HepG2 (cell line): ENCODE data around the gene DNAJC18. TPM values are rescaled to one million over a fixed set of nuclear protein-coding genes. Genes with fewer than 3 reads are reported as not detected.
A peak's percentile ranks its signal among the peaks of the same experiment; 100 is the strongest.

ENCODE experiments used
- ARID2 ChIP-seq: sonication (generic); formaldehyde crosslinking; IDR thresholded peaks from 2 replicates; pipeline ENCODE4 v1.8.1; 2022; ENCODE audit warnings: mild to moderate bottlenecking, missing genetic modification reagents, borderline replicate concordance
- ARID4A ChIP-seq: sonication (generic); formaldehyde crosslinking; IDR thresholded peaks from 2 replicates; pipeline ENCODE4 v1.5.0; 2020; ENCODE audit warnings: mild to moderate bottlenecking, missing genetic modification reagents, borderline replicate concordance
- CBX5 ChIP-seq: sonication (generic); formaldehyde crosslinking; IDR thresholded peaks from 2 replicates; pipeline ENCODE4 v1.4.0; 2020; ENCODE audit warnings: missing genetic modification reagents, borderline replicate concordance
- CEBPG ChIP-seq: IDR thresholded peaks from 2 replicates; pipeline ENCODE4 v1.6.1; 2016
- HMGXB3 ChIP-seq: sonication (generic); formaldehyde crosslinking; IDR thresholded peaks from 2 replicates; pipeline ENCODE4 v1.4.0; 2020; ENCODE audit warnings: missing genetic modification reagents, borderline replicate concordance
- HOMEZ ChIP-seq: IDR thresholded peaks from 2 replicates; pipeline ENCODE4 v1.6.1; 2016; ENCODE audit warnings: low read depth
- KDM6A ChIP-seq: IDR thresholded peaks from 2 replicates; pipeline ENCODE4 v1.6.1; 2016; ENCODE audit warnings: low read depth
- MIXL1 ChIP-seq: IDR thresholded peaks from 2 replicates; pipeline ENCODE4 v1.6.1; 2016
- RFXAP ChIP-seq: sonication (generic); formaldehyde crosslinking; IDR thresholded peaks from 2 replicates; pipeline ENCODE4 v1.4.0; 2020; ENCODE audit warnings: missing genetic modification reagents, borderline replicate concordance
- STAT5B ChIP-seq: sonication (generic); formaldehyde crosslinking; IDR thresholded peaks from 2 replicates; pipeline ENCODE4 v1.4.0; 2020; ENCODE audit warnings: missing genetic modification reagents
- SYNCRIP ChIP-seq: fragments of 200-400 bp; formaldehyde crosslinking; IDR thresholded peaks from 2 replicates; pipeline ENCODE4 v1.6.1; 2018; ENCODE audit warnings: mild to moderate bottlenecking, low read depth, low read length; ENCODE audit not compliant: insufficient read depth
- THAP11 ChIP-seq: IDR thresholded peaks from 2 replicates; pipeline ENCODE4 v1.6.1; 2016; ENCODE audit warnings: missing biosample characterization, missing genetic modification reagents
- TRAFD1 ChIP-seq: sonication (generic); formaldehyde crosslinking; IDR thresholded peaks from 2 replicates; pipeline ENCODE4 v1.5.1; 2020; ENCODE audit warnings: missing genetic modification reagents, mild to moderate bottlenecking, borderline replicate concordance
- ZFP36L1 ChIP-seq: sonication (generic); formaldehyde crosslinking; IDR thresholded peaks from 2 replicates; pipeline ENCODE4 v1.8.0; 2022; ENCODE audit warnings: mild to moderate bottlenecking, missing genetic modification reagents, moderate library complexity
- ZIK1 ChIP-seq: sonication (generic); formaldehyde crosslinking; IDR thresholded peaks from 2 replicates; pipeline ENCODE4 v1.5.0; 2020; ENCODE audit warnings: mild to moderate bottlenecking, low read depth, missing genetic modification reagents, borderline replicate concordance
- ZNF83 ChIP-seq: sonication (generic); formaldehyde crosslinking; IDR thresholded peaks from 2 replicates; pipeline ENCODE4 v1.4.0; 2020; ENCODE audit warnings: missing genetic modification reagents, mild to moderate bottlenecking, borderline replicate concordance
- polyA plus RNA-seq, 8 experiments: library from polyadenylated mRNA; depleted of rRNA in 3 of 8; stranded (reverse) in 7 of 8; unstranded in 1 of 8; fragments of >200 nt; fragmentation: Illumina TruSeq in 4 of 8; extraction: Trizol in 4 of 8; gene quantifications; 2 replicates each; pipeline versions ENCODE4 v1.2.1 to v1.2.3, GENCODE V29; 2011 to 2016; ENCODE audit warnings: low read depth in 4 of 8, missing spikeins in 1 of 8, mixed read lengths in 1 of 8; ENCODE audit not compliant: insufficient read depth in 1 of 8
- total RNA-seq, 5 experiments: library from RNA; depleted of rRNA; stranded (reverse); fragments of >200 nt; fragmentation: Illumina TruSeq; extraction: Trizol; gene quantifications; 2 replicates each; pipeline ENCODE4 v1.2.3, GENCODE V29; 2016; ENCODE audit warnings: low read depth in 1 of 5

Gene DNAJC18
- total and polyA plus RNA-seq, 2 of the 13 experiments (the other 11 are each of a cell fraction or from before 2014, with no cell fraction given), result 6.5 to 6.6 TPM

DNA sequence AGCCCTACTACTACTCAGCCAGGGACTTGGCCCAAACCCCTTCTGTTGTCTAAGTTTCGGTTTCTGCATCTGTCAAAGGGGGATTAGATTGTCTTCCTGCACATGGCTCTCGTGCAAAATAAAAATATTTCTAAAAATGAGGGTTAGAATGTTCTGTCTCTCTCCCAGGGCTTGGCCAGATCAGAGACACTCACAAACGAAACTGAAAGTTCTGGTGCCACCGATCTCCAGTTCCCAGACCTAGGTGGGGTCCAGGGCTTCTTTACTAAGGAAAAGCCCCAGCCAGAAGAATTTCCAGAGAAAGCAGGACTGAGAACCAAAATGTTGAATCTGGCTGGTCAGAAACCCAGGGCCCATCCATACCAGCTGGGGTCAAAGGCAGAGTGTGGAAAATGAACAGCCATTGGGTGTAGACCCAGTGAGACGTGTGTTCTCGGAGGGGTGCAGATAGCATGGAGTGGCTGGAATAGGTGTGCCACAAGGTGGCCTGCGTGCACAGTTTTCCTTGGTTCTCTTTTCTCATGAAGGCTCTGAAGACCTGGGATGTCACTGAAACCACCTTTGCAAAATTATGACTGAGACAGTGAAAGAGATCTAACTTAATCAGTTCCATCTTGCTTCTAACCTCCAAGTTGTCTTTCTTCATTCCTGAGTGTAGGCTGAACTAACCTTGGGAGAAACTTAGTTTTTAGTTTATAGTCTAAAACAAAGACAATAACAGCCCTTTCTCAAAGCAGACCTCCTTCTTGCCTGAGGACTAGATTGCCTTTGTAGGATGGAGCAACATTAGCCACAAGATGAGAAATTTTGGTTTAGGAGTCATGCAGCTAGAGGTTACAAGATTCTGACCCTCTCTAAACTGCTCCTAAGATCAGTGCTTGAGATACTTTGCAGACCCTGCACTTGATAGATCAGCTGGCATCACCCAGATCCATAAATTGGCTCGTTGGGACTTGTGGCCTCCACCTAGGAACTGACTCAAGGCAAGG is 54.0 kb downstream of the DNAJC18 start (continued):
- TF ChIP-seq TRAFD1 (CRISPR knock-in tag) (no peak), THAP11 (CRISPR knock-in tag) (peak; percentile 51), HOMEZ (CRISPR knock-in tag) (0 out of 2 replicates have a peak, but pooled peaks have one; percentile 14), HMGXB3 (CRISPR knock-in tag) (peak; percentile 26; the same call in 1 of the 2 replicates), ARID2 (CRISPR knock-in tag) (0 out of 2 replicates have a peak, but pooled peaks have one; percentile 17), CBX5 (CRISPR knock-in tag) (peak; percentile 55; the same call in 1 of the 2 replicates), SYNCRIP (no peak), STAT5B (CRISPR knock-in tag) (no peak), ZNF83 (no peak), CEBPG (CRISPR knock-in tag) (peak; percentile 27; the same call in 1 of the 2 replicates), RFXAP (no peak), ARID4A (CRISPR knock-in tag) (peak; percentile 40; the same call in 1 of the 2 replicates), MIXL1 (CRISPR knock-in tag) (peak; percentile 69; the same call in 1 of the 2 replicates), KDM6A (CRISPR knock-in tag) (no peak), ZFP36L1 (CRISPR knock-in tag) (no peak), ZIK1 (CRISPR knock-in tag) (no peak)
